NOMO-1 treated with dmso at 0.1 percent for 144 hours (cell line): Measurements from ENCODE around the gene KDM4C.
"Not testable (repeated sequence)": the region's sequence is repeated elsewhere in the genome, so short reads cannot be mapped to it uniquely, and the experiment has no call there.

Experiments
- DNase-seq: peaks from one replicate; lab custom pipeline; 2025; ENCODE audit not compliant: unreplicated experiment; lab: John Stamatoyannopoulos, UW

The KDM4C gene

GRCh38 chr9:7154650-7155049, 396.9 kb downstream of the KDM4C start:
- DNase-seq = no peak

GRCh38 chr9:7161469-7161868, 403.7 kb downstream of the KDM4C start:
- DNase-seq = no peak

GRCh38 chr9:7163932-7164331, 406.2 kb downstream of the KDM4C start:
- no peak for DNase-seq

GRCh38 chr9:7164440-7165330, 406.9 kb downstream of the KDM4C start:
- no peak for DNase-seq

- no peak for DNase-seq
These were observed 407.7 kb downstream of the KDM4C start for GRCh38 chr9:7165331-7165975.

GRCh38 chr9:7166074-7166473, 408.3 kb downstream of the KDM4C start:
- DNase-seq = no peak

- no peak for DNase-seq
These were observed 412.1 kb downstream of the KDM4C start for GRCh38 chr9:7169717-7170389.

GRCh38 chr9:7171396-7172153, 413.8 kb downstream of the KDM4C start:
- no peak for DNase-seq

- DNase-seq = no peak
These were observed 414.7 kb downstream of the KDM4C start for GRCh38 chr9:7172154-7173115.

- DNase-seq = no peak
These were observed 415.4 kb downstream of the KDM4C start for GRCh38 chr9:7173139-7173538.

GRCh38 chr9:7174301-7174700, 416.5 kb downstream of the KDM4C start:
- no peak for DNase-seq

- no peak for DNase-seq
These were observed 417.1 kb downstream of the KDM4C start for GRCh38 chr9:7174884-7175283.

GRCh38 chr9:7176561-7176960, 418.8 kb downstream of the KDM4C start:
- no peak for DNase-seq

GRCh38 chr9:7177383-7177782, 419.6 kb downstream of the KDM4C start:
- no peak for DNase-seq

GRCh38 chr9:7178729-7179128, 421.0 kb downstream of the KDM4C start:
- DNase-seq = no peak

GRCh38 chr9:7180247-7180646, 422.5 kb downstream of the KDM4C start:
- no peak for DNase-seq

- DNase-seq = not testable (repeated sequence)
These were observed 425.4 kb downstream of the KDM4C start for GRCh38 chr9:7183139-7183538.

- DNase-seq = no peak
These were observed 427.8 kb downstream of the KDM4C start for GRCh38 chr9:7185612-7186011.

GRCh38 chr9:7186175-7186574, 428.4 kb downstream of the KDM4C start:
- no peak for DNase-seq

GRCh38 chr9:7192266-7192665, 434.5 kb downstream of the KDM4C start:
- no peak for DNase-seq
